T-helper 1 cell (primary cell): Measurements from ENCODE around the gene ACAN.

ENCODE experiments used
- DNase-seq, 5 donors: peaks; one replicate each; pipeline ENCODE4 v3.0.0-alpha.2; 2012 to 2020

The ACAN gene

GRCh38 chr15:88880944-88881740, 77.9 kb downstream of the ACAN start:
- no peak for DNase-seq

- no peak for DNase-seq
These were observed 78.5 kb downstream of the ACAN start for GRCh38 chr15:88881775-88882174.

- no peak for DNase-seq
These were observed 79.5 kb downstream of the ACAN start for GRCh38 chr15:88882785-88883184.

GRCh38 chr15:88887068-88887580, 83.9 kb downstream of the ACAN start:
- no peak for DNase-seq

- DNase-seq = no peak
These were observed 85.5 kb downstream of the ACAN start for GRCh38 chr15:88888719-88889118.

- DNase-seq = no peak
These were observed 87.3 kb downstream of the ACAN start for GRCh38 chr15:88890495-88890894.

- DNase-seq = no peak
These were observed 88.5 kb downstream of the ACAN start for GRCh38 chr15:88891540-88892254.

GRCh38 chr15:88894348-88894818, 91.1 kb downstream of the ACAN start:
- peak; percentile 62 to 88 (median 78) for DNase-seq

GRCh38 chr15:88894819-88895767, 91.9 kb downstream of the ACAN start, which contains the start of gene HAPLN3:
Gene HAPLN3 (minus strand): TSS chr15:88895544. CDS start chr15:88887298, 8,246 bp downstream.
- peak; percentile 24 to 71 (median 41) for DNase-seq

GRCh38 chr15:88896333-88897033, 93.2 kb downstream of the ACAN start:
- no peak for DNase-seq

- no peak for DNase-seq
These were observed 93.9 kb downstream of the ACAN start for GRCh38 chr15:88897142-88897455.

- peak; percentile 62 to 85 (median 69) for DNase-seq
These were observed 94.4 kb downstream of the ACAN start for GRCh38 chr15:88897456-88898194.

- no peak for DNase-seq
These were observed 95.5 kb downstream of the ACAN start for GRCh38 chr15:88898736-88899135.

GRCh38 chr15:88899251-88899650, 96.0 kb downstream of the ACAN start:
- no peak for DNase-seq

- DNase-seq = no peak
These were observed 97.2 kb downstream of the ACAN start for GRCh38 chr15:88900309-88900981.

- DNase-seq = no peak
These were observed 97.8 kb downstream of the ACAN start for GRCh38 chr15:88900982-88901418.

GRCh38 chr15:88901508-88902220, 98.4 kb downstream of the ACAN start:
- no peak for DNase-seq

- no peak for DNase-seq
These were observed 99.1 kb downstream of the ACAN start for GRCh38 chr15:88902221-88902835.

GRCh38 chr15:88902846-88903245, 99.6 kb downstream of the ACAN start:
- no peak for DNase-seq

- DNase-seq = no peak
These were observed 101.0 kb downstream of the ACAN start for GRCh38 chr15:88904257-88904623.
